Thyroid gland (tissue), 4 donors: ENCODE data around the gene KY.

ENCODE experiments used
- CTCF ChIP-seq, 6 experiments: fragments of 200-600 bp in 3 of 6; fragments of 450-650 bp in 3 of 6; sonication (generic) in 3 of 6; IDR thresholded peaks; one replicate each; pipeline ENCODE4 v1.5.1; 2016 to 2019; ENCODE audit warnings: antibody characterized with exemption in 6 of 6, mild to moderate bottlenecking in 2 of 6, inconsistent platforms in 1 of 6, moderate library complexity in 1 of 6
- POLR2A ChIP-seq, 2 donors: fragments of 450-650 bp; IDR thresholded peaks; one replicate each; pipeline ENCODE4 v1.6.1; 2017; ENCODE audit warnings: antibody characterized with exemption in 2 of 2, mild to moderate bottlenecking in 2 of 2, moderate library complexity in 1 of 2

GRCh38 chr3:134693804-134694203, 43.0 kb upstream of the KY start:
- TF ChIP-seq CTCF (IDR thresholded peaks at IDR 0.05), result no peak
- TF ChIP-seq POLR2A (IDR thresholded peaks at IDR 0.05), result no peak
